ENCODE data around the gene WDR90. TPM values are rescaled to one million over a fixed set of nuclear protein-coding genes. Genes with fewer than 3 reads are reported as not detected.

WDR90 gene
- total and polyA plus RNA-seq, 2 experiments from 2014 or later: 8.2 to 16.5 TPM

GRCh38 chr16:684961-685696 is 36.0 kb downstream of the WDR90 start:
- Histone ChIP-seq H3K27ac (no peak overlapping the region), H3K4me2 (ENCODE audit: unreplicated experiment) (no peak overlapping the region), H4K20me1 (ENCODE audit: insufficient read depth) (no peaks in the 10 kb centered on the region), H3K27me3 (replicated peaks; ENCODE audit: insufficient read depth) (no peaks in the 10 kb centered on the region), H3K9me3 (ENCODE audit: low read depth) (no peaks in the 10 kb centered on the region), H3K79me2 (ENCODE audit: insufficient read depth) (peaks cover 60% of the 10 kb centered on the region), H3K4me3 (no peak overlapping the region), H3K9me2 (ENCODE audit: insufficient read depth) (no peaks in the 10 kb centered on the region), H3K9ac (no peak overlapping the region), H3K36me3 (ENCODE audit: low read depth) (peaks cover 11% of the 10 kb centered on the region; the same call in 1 of the 2 replicates), H2AFZ (no peak overlapping the region), H3F3A (ENCODE audit: insufficient read depth) (peaks cover 15% of the 10 kb centered on the region; the same call in 1 of the 2 replicates), H3K4me1 (ENCODE audit: insufficient read depth) (peaks cover 20% of the 10 kb centered on the region)
- TF ChIP-seq EZH2phosphoT487 (IDR thresholded peaks at IDR 0.05; ENCODE audit: insufficient read depth, low read depth) (no peak), EZH2 (IDR thresholded peaks at IDR 0.05; ENCODE audit: insufficient read depth, poor library complexity, severe bottlenecking) (no peak)
- no peak for DNase-seq
- 95% methylated on average over 24 to 61 of the region's 61 CpGs for WGBS, 2 experiments (ENCODE audit: low coverage in 1 of 2, low lambda C conversion rate in 2 of 2, missing lambda C conversion rate in 2 of 2)
- in situ Hi-C loops (cut with MboI): no loop called here

- Histone ChIP-seq H3K36me3 (ENCODE audit: low read depth) (peaks cover 11% of the 10 kb centered on the region; the same call in 1 of the 2 replicates), H3K4me2 (ENCODE audit: unreplicated experiment) (no peak overlapping the region), H3K27me3 (replicated peaks; ENCODE audit: insufficient read depth) (no peaks in the 10 kb centered on the region), H3K4me1 (ENCODE audit: insufficient read depth) (peaks cover 23% of the 10 kb centered on the region), H2AFZ (no peak overlapping the region), H3F3A (ENCODE audit: insufficient read depth) (peaks cover 15% of the 10 kb centered on the region; the same call in 1 of the 2 replicates), H3K9me3 (ENCODE audit: low read depth) (no peaks in the 10 kb centered on the region), H3K9me2 (ENCODE audit: insufficient read depth) (no peaks in the 10 kb centered on the region), H3K9ac (no peak overlapping the region), H3K79me2 (ENCODE audit: insufficient read depth) (peaks cover 57% of the 10 kb centered on the region), H3K27ac (no peak overlapping the region), H3K4me3 (no peak overlapping the region), H4K20me1 (ENCODE audit: insufficient read depth) (no peaks in the 10 kb centered on the region)
- WGBS, 2 experiments (ENCODE audit: low coverage in 1 of 2, low lambda C conversion rate in 2 of 2, missing lambda C conversion rate in 2 of 2): 66 to 78% methylated on average over 9 of the region's 10 CpGs
- TF ChIP-seq EZH2 (IDR thresholded peaks at IDR 0.05; ENCODE audit: insufficient read depth, poor library complexity, severe bottlenecking) (no peak), EZH2phosphoT487 (IDR thresholded peaks at IDR 0.05; ENCODE audit: insufficient read depth, low read depth) (no peak)
- DNase-seq: peak; percentile 74
- in situ Hi-C loops (cut with MboI): no loop called here
Measured at GRCh38 chr16:685967-686366, 36.8 kb downstream of the WDR90 start.

- H2AFZ ChIP-seq: no peak overlapping the region
- H3K9me3 ChIP-seq (ENCODE audit: low read depth): no peaks in the 10 kb centered on the region
- peaks cover 10% of the 10 kb centered on the region; the same call in 1 of the 2 replicates for H3F3A ChIP-seq (ENCODE audit: insufficient read depth)
- H3K9me2 ChIP-seq (ENCODE audit: insufficient read depth): no peaks in the 10 kb centered on the region
- peaks cover 50% of the 10 kb centered on the region for H3K79me2 ChIP-seq (ENCODE audit: insufficient read depth)
- WGBS, 2 experiments (ENCODE audit: low coverage in 1 of 2, low lambda C conversion rate in 2 of 2, missing lambda C conversion rate in 2 of 2): 91 to 93% methylated on average over 47 to 51 of the region's 51 CpGs
- in situ Hi-C loops (cut with MboI): no loop called here
- H3K27me3 ChIP-seq (replicated peaks; ENCODE audit: insufficient read depth): no peaks in the 10 kb centered on the region
- H3K27ac ChIP-seq: no peak overlapping the region
- DNase-seq: no peak
- no peak overlapping the region for H3K4me3 ChIP-seq
- no peaks in the 10 kb centered on the region for H4K20me1 ChIP-seq (ENCODE audit: insufficient read depth)
- H3K9ac ChIP-seq: no peak overlapping the region
- peaks cover 19% of the 10 kb centered on the region for H3K4me1 ChIP-seq (ENCODE audit: insufficient read depth)
- H3K4me2 ChIP-seq (ENCODE audit: unreplicated experiment): no peak overlapping the region
- peaks cover 10% of the 10 kb centered on the region; the same call in 1 of the 2 replicates for H3K36me3 ChIP-seq (ENCODE audit: low read depth)
- no peak for TF ChIP-seq EZH2phosphoT487 (IDR thresholded peaks at IDR 0.05; ENCODE audit: insufficient read depth, low read depth)
- TF ChIP-seq EZH2 (IDR thresholded peaks at IDR 0.05; ENCODE audit: insufficient read depth, poor library complexity, severe bottlenecking): no peak
Measured at GRCh38 chr16:686459-687260, 37.5 kb downstream of the WDR90 start.

GRCh38 chr16:687499-687898 is 38.3 kb downstream of the WDR90 start:
- no peaks in the 10 kb centered on the region for H3K9me2 ChIP-seq (ENCODE audit: insufficient read depth)
- no peaks in the 10 kb centered on the region for H3K9me3 ChIP-seq (ENCODE audit: low read depth)
- H3K4me1 ChIP-seq (ENCODE audit: insufficient read depth): peaks cover 13% of the 10 kb centered on the region; the same call in 1 of the 2 replicates
- H3K27ac ChIP-seq: no peak overlapping the region
- no peak for DNase-seq
- peaks cover 41% of the 10 kb centered on the region for H3K79me2 ChIP-seq (ENCODE audit: insufficient read depth)
- no peak overlapping the region for H3K9ac ChIP-seq
- no peaks in the 10 kb centered on the region for H3K27me3 ChIP-seq (replicated peaks; ENCODE audit: insufficient read depth)
- no peak for TF ChIP-seq EZH2phosphoT487 (IDR thresholded peaks at IDR 0.05; ENCODE audit: insufficient read depth, low read depth)
- no peak for TF ChIP-seq EZH2 (IDR thresholded peaks at IDR 0.05; ENCODE audit: insufficient read depth, poor library complexity, severe bottlenecking)
- 0 out of 2 replicates have a peak, but pooled peaks cover 2% of the 10 kb centered on the region for H3F3A ChIP-seq (ENCODE audit: insufficient read depth)
- in situ Hi-C loops (cut with MboI): no loop called here
- H3K4me3 ChIP-seq: no peak overlapping the region
- 0 out of 2 replicates have a peak, but pooled peaks cover 2% of the 10 kb centered on the region for H3K36me3 ChIP-seq (ENCODE audit: low read depth)
- no peak overlapping the region for H3K4me2 ChIP-seq (ENCODE audit: unreplicated experiment)
- no peak overlapping the region for H2AFZ ChIP-seq
- no peaks in the 10 kb centered on the region for H4K20me1 ChIP-seq (ENCODE audit: insufficient read depth)
- WGBS, 2 experiments (ENCODE audit: low coverage in 1 of 2, low lambda C conversion rate in 2 of 2, missing lambda C conversion rate in 2 of 2): 92 to 95% methylated on average over 19 of the region's 19 CpGs

Data from GM23248 (cell line).